COLO668 (cell line): Measurements from ENCODE around the gene ZNF276.
"Not testable (repeated sequence)": the region's sequence is repeated elsewhere in the genome, so short reads cannot be mapped to it uniquely, and the experiment has no call there.

Source experiments
- DNase-seq: peaks from one replicate; lab custom pipeline; 2025; ENCODE audit not compliant: unreplicated experiment; lab: John Stamatoyannopoulos, UW

The ZNF276 gene

DNA sequence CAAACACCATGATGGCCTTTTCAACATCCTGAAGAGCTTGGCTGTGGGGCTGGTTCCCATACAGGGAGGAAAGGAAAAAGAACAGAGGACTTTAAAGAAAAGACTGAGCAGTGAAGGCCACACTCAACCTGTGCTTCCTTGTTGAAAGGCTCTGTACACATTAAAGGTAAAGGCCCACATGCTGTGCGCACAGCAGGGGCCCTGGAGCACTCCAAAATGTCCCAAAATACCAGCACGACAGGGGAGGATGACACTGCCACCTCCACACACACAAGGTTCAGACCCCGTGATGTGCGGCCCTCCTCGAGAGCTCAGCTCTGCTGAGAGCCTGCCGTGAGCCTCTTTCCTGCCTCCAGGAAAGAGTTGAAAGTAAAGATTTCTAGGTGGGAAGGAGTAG lies 58.6 kb downstream of the ZNF276 start:
- DNase-seq = no peak

DNA sequence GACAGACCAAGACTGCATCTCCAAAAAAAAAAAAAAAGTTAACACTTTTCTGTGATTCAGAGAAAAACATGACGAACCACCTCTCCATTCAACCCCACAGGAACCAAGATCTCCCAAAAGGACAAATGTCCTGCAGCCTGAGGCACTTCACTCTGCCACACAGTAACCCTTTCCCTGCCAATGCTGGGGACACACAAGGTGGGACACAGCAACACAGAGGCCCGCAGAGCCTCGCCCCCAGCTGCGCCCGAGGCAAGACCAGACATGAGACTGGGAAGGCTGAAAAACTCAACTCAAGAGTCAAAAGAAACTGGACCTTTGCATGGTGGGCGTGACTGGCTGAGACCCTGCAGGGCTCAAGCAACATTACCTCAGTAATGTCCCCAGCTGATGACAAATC lies 61.2 kb downstream of the ZNF276 start:
- no peak for DNase-seq

DNA sequence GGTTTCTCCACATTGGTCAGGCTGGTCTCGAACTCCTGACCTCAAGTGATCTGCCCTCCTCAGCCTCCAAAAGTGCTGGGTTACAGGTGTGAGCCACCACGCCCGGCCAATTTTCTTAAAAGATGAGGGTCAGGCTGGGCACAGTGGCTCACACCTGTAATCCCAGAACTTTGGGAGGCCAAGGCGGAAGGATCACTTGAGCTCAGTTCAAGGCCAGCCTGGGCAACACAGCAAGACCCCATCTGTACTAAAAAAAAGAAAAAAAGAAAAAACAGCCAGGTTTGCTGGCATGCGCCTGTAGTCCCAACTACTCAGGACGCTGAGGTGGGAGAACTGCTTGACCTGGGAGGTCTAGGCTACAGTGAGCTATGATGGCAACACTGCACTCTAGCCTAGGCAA lies 62.6 kb downstream of the ZNF276 start:
- DNase-seq = not testable (repeated sequence)

DNA sequence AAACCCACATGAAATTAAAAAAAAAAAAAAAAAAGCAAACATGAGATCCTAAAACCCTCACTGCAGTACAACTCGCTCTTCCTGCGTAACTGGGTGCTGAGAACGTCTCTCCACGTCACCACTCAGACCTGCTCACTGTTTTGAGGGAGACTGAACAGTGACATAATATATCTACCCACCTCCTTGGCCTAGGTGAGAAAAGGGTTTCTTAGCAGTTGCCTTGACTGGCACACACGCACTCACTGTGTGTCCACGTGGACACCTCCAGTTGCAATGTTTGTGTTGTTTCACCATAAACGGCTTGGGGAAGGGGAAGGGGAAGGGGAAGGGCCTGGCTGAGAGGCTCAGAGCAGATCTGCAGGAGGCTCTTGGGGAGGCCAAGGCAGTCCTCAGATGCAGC lies 63.1 kb downstream of the ZNF276 start:
- DNase-seq = no peak

DNA sequence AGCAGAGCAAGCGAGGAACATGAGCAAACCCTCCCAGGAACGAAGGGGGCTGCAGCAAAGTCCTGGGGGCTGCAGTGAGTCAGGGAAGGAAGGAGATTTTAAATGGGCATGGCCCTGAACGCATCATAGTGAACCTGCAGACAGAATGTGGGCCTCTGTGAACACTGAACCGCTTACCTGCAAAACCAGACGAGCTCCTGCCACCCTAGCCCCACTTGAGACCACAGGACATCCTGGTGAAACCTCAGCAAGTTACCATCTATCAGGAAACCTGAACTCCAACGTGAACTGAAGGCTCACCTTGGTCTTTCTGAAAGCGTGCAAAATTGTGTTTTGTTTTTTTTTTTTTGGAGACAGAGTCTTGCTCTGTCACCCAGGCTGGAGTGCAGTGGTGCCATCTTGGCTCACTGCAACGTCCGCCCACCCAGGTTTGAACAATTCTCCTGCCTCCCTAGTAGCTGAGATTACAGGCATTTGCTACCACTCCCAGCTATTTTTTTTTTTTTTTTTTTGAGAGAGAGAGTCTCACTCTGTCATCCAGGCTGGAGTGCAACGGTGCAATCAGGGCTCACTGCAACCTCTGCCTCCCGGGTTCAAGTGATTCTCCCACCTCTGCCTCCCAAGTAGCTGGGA lies 64.3 kb downstream of the ZNF276 start:
- DNase-seq = no peak

DNA sequence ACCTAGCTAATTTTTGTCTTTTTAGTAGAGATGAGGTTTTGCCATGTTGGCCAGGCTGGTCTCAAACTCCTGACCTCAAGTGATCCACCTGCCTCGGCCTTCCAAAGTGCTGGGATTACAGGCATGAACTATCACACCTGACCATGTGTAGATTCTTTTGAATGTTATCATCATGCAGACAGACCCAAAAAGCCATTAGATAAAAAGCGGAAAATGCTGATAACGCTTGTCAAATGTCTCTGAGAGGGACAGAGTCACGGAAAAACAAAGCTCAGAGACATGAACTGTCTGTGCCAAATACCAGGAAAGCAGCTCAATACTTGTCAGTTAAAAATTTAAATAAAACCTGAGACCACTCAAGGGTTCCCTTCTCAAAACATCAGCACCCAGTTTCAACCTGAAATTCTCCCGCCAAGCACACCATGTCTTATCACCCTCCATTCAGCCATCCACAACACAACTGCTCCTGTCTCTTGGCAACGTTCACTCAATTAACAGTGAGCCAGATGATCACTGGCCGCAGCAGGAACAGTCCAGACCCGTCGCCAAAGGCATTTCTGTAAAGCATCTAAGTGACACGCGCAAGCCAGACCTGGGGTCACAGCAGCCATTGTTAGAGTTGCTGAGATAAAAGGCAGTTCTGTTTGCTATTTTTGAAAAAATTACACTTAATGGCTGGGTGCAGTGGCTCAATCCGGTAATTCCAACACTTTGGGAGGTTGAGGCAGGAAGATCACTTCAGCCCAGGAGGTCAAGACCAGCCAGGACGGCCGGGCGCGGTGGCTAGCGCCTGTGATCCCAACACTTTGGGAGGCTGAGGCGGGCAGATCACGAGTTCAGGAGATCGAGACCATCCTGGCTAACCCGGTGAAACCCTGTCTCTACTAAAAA lies 65.4 kb downstream of the ZNF276 start:
- DNase-seq = no peak

DNA sequence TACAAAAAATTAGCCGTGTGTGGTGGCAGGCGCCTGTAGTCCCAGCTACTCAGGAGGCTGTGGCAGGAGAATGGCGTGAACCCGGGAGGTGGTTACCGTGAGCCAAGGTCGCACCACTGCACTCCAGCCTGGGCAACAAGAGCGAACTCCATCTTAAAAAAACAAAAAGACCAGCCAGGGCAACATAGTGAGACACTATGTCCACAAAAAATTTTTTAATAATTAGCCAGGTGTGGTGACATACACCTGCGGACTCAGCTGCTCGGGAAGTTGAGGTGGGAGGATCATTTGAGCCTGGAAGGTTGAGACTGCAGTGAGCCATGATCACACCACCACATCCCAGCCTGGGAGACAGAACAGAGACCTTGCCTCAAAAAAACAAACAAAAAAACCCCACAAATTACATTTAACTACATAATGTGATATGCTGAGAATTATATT lies 66.0 kb downstream of the ZNF276 start:
- DNase-seq = no peak
